Esophagus squamous epithelium (tissue), 5 donors: ENCODE results near the gene MTX2. TPM values are rescaled to one million over a fixed set of nuclear protein-coding genes. Genes with fewer than 3 reads are reported as not detected.

Source experiments
- DNase-seq: peaks from one replicate; lab custom pipeline; 2025; lab: John Stamatoyannopoulos, UW
- H3K27ac ChIP-seq, 4 donors: fragments of 200-600 bp; sonication (generic); one replicate each; pipeline ENCODE4 v1.5.1; 2016 to 2019; ENCODE audit warnings: mild to moderate bottlenecking in 1 of 4
- H3K27me3 ChIP-seq, 4 donors: fragments of 200-600 bp; sonication (generic); 1 replicate in 3 of 4; 2 replicates in 1 of 4; pipeline versions ENCODE4 v1.5.1 to v1.6.0; 2017 to 2021; ENCODE audit warnings: antibody characterized with exemption in 1 of 4
- H3K36me3 ChIP-seq, 3 donors: fragments of 200-600 bp; sonication (generic); one replicate each; pipeline ENCODE4 v1.5.1; 2016 to 2019
- H3K4me1 ChIP-seq, 3 donors: fragments of 200-600 bp; sonication (generic); one replicate each; pipeline ENCODE4 v1.5.1; 2017 to 2019
- H3K4me3 ChIP-seq, 4 donors: fragments of 200-600 bp; sonication (generic); 1 replicate in 3 of 4; 2 replicates in 1 of 4; pipeline ENCODE4 v1.5.1; 2016 to 2019; ENCODE audit warnings: mild to moderate bottlenecking in 2 of 4, moderate library complexity in 1 of 4
- H3K9me3 ChIP-seq, 3 donors: fragments of 200-600 bp; sonication (generic); one replicate each; pipeline ENCODE4 v1.5.1; 2016 to 2019
- CTCF ChIP-seq, 6 experiments: fragments of 450-650 bp in 4 of 6; fragments of 200-600 bp in 2 of 6; sonication (generic) in 2 of 6; IDR thresholded peaks; one replicate each; pipeline ENCODE4 v1.5.1; 2016 to 2019; ENCODE audit warnings: antibody characterized with exemption in 6 of 6, mild to moderate bottlenecking in 4 of 6, moderate library complexity in 4 of 6
- POLR2A ChIP-seq, 4 donors: fragments of 450-650 bp; IDR thresholded peaks; one replicate each; pipeline ENCODE4 v1.6.1; 2017; ENCODE audit warnings: antibody characterized with exemption in 4 of 4, mild to moderate bottlenecking in 4 of 4, moderate library complexity in 3 of 4
- WGBS, 2 donors: methylation state at CpG; one replicate each; pipeline ENCODE4 v1.1.5; 2018; 5-methylcytosine and 5-hydroxymethylcytosine counted together
- intact Hi-C: fragments of 100-400 bp; cut with DNase I; formaldehyde crosslinking; loops from one replicate; pipeline ENCODE4 v1.15.0; 2022
- total RNA-seq, 4 donors: library from RNA; depleted of rRNA; stranded (reverse); fragments of >200 nt; gene quantifications; one replicate each; pipeline ENCODE4 v1.1.0, GENCODE V29; 2016
- donor health status: DM: yes; HTN: yes; CAD: no.

MTX2 gene
- total RNA-seq, 4 donors from 2014 or later, result 28.4 to 43.5 (median 36.6) TPM

GRCh38 chr2:176239031-176239430, 30.2 kb upstream of the MTX2 start:
- TF ChIP-seq CTCF (IDR thresholded peaks at IDR 0.05), result no peak
- TF ChIP-seq POLR2A (IDR thresholded peaks at IDR 0.05), result no peak
- H3K4me3 ChIP-seq, result no peak overlapping the region
- WGBS, 2 donors, result 76 to 89% methylated on average over 4 of the region's 4 CpGs
- no peak for DNase-seq
- intact Hi-C loops, result no loop called here
- H3K36me3 ChIP-seq, result no peaks in the 10 kb centered on the region
- H3K27me3 ChIP-seq, result peaks cover 0 to 31% (median under 1%) of the 10 kb centered on the region in 4 donors
- H3K27ac ChIP-seq, result no peak overlapping the region
- H3K9me3 ChIP-seq, result no peaks in the 10 kb centered on the region
- H3K4me1 ChIP-seq, result no peaks in the 10 kb centered on the region

DNA sequence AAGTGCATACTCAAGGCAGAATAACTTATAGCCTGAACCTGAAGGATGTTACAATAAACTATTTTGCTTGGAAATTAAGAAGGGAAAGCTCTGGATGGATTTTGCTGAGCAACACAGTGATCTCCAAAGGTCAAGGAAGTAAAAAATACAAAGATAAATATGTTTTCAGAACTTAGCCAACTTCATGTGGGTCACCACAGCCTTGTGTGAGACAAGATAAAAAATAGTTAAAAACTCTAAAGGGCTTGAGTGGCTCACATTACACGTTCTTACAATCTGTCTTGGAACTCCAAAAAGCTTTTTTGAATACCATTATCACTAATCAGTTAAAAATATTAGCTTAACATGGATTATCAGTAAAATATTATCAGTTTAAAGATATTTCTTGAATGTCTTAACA, 28.9 kb upstream of the MTX2 start:
- WGBS, 2 donors, result 24 to 36% methylated on average over 1 of the region's 1 CpG
- Histone ChIP-seq H3K4me1 (no peaks in the 10 kb centered on the region), H3K9me3 (no peaks in the 10 kb centered on the region), H3K4me3 (no peak overlapping the region), H3K36me3 (no peaks in the 10 kb centered on the region), H3K27ac (no peak overlapping the region), H3K27me3 (peaks cover 0 to 38% (median 0%) of the 10 kb centered on the region in 4 donors)
- intact Hi-C loops, result no loop called here
- DNase-seq, result no peak
- TF ChIP-seq POLR2A (IDR thresholded peaks at IDR 0.05) (no peak), CTCF (IDR thresholded peaks at IDR 0.05) (no peak)

GRCh38 chr2:176242276-176242675, 27.0 kb upstream of the MTX2 start:
- Histone ChIP-seq H3K36me3 (no peaks in the 10 kb centered on the region), H3K9me3 (no peaks in the 10 kb centered on the region), H3K4me1 (no peaks in the 10 kb centered on the region), H3K4me3 (no peak overlapping the region), H3K27ac (no peak overlapping the region), H3K27me3 (peaks cover 0 to 46% (median 0%) of the 10 kb centered on the region in 4 donors)
- DNase-seq, result no peak
- intact Hi-C loops, result no loop called here
- WGBS, 2 donors, result 56 to 76% methylated on average over 2 of the region's 2 CpGs
- TF ChIP-seq CTCF (IDR thresholded peaks at IDR 0.05) (no peak), POLR2A (IDR thresholded peaks at IDR 0.05) (no peak)

DNA sequence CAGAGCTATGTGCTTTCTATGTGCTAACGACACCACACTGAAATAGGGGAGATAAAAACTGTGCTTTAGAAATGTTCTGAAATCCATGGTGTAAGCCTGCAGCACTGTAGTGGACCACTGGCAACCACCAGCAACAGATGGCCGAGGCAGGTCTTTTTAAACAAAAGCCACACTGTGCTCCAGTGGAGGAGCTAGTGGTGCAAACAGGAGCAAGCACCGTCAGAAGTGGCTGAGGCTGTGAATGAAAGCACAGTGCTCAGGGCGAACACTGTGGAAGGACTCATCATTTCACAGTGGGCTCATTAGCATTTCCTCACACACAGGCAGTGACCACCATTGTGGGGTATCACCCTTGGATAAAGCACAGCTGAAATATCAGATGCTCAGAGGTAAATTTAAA, 22.9 kb upstream of the MTX2 start:
- WGBS, 2 donors, result 69 to 73% methylated on average over 4 of the region's 4 CpGs
- Histone ChIP-seq H3K27ac (no peak overlapping the region), H3K4me1 (peaks cover 0 to 3% (median 0%) of the 10 kb centered on the region in 3 donors), H3K36me3 (no peaks in the 10 kb centered on the region), H3K27me3 (peaks cover 0 to 24% (median 0%) of the 10 kb centered on the region in 4 donors), H3K4me3 (no peak overlapping the region), H3K9me3 (no peaks in the 10 kb centered on the region)
- TF ChIP-seq POLR2A (IDR thresholded peaks at IDR 0.05) (no peak), CTCF (IDR thresholded peaks at IDR 0.05) (no peak)
- no peak for DNase-seq
- intact Hi-C loops, result no loop called here

DNA sequence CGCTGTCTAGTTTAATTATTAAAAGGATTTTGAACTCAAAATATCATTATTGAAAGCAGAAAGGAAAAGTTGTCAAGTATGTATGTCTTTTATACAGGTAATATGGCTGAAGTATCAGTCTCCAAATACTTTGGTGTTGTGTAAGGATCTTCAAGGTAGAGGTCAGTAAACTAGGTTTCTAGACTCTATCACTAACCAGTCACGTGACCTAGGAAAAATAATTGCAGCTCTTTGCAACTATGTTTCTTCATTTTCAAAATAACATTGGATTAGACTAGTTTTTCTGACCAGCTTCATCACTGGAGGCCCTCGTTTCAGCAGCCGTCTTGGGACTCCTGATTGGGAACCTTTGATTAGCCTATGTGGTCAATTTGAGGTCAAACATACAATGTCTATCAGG, 21.4 kb upstream of the MTX2 start:
- TF ChIP-seq POLR2A (IDR thresholded peaks at IDR 0.05) (no peak), CTCF (IDR thresholded peaks at IDR 0.05) (no peak)
- Histone ChIP-seq H3K27me3 (peaks cover 0 to 15% (median 0%) of the 10 kb centered on the region in 4 donors), H3K9me3 (no peaks in the 10 kb centered on the region), H3K36me3 (no peaks in the 10 kb centered on the region), H3K4me1 (peaks cover 0 to 14% (median 4%) of the 10 kb centered on the region in 3 donors), H3K27ac (no peak overlapping the region), H3K4me3 (no peak overlapping the region)
- DNase-seq, result no peak
- intact Hi-C loops, result no loop called here
- 69 to 85% methylated on average over 4 of the region's 4 CpGs for WGBS, 2 donors
